Pulmonary artery endothelial cell (primary cell): ENCODE results near the gene PLXNA3. TPM values are rescaled to one million over a fixed set of nuclear protein-coding genes. Genes with fewer than 3 reads are reported as not detected.
"Not testable (repeated sequence)": the region's sequence is repeated elsewhere in the genome, so short reads cannot be mapped to it uniquely, and the experiment has no call there.

Experiments
- DNase-seq: peaks from one replicate; pipeline ENCODE4 v3.0.0-alpha.2; 2011; ENCODE audit warnings: low read depth, low spot score
- total RNA-seq: library from RNA; depleted of rRNA; stranded (reverse); fragments of >200 nt; gene quantifications from 2 replicates; pipeline ENCODE4 v1.2.3, GENCODE V29; 2014

PLXNA3 gene
- total RNA-seq, 1 donor from 2014 or later = 6.9 TPM

- DNase-seq = peak; percentile 51
Observed at GRCh38 chrX:154478728-154479622, 20.9 kb downstream of the PLXNA3 start, which contains the start of gene LAGE3. TSS of gene LAGE3 (minus strand) at chrX:154479281. CDS start at chrX:154478915, 366 bp downstream.

GRCh38 chrX:154481195-154481594 lies 23.1 kb downstream of the PLXNA3 start:
- DNase-seq = no peak

GRCh38 chrX:154481911-154482601 lies 24.0 kb downstream of the PLXNA3 start:
- DNase-seq = no peak

DNA sequence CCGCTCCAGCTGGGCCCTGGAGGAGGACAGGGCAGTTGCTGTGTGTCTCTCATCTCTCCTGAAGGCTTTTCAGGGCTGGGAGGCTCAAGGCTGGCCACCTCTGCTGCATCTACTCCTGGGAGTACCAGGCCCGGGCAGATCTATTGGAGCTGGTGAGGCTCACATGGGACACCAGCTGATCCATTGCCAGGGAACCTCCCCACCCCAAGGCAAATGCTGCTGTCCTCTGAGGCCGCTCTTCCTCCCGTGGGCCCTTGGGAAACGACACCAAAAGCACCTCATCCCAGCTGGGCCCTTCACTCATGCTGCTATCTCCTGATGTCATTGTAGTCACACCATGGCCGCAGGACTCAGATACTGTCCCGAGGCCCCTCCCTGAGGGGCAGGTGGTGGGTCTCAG lies 24.7 kb downstream of the PLXNA3 start:
- no peak for DNase-seq

DNA sequence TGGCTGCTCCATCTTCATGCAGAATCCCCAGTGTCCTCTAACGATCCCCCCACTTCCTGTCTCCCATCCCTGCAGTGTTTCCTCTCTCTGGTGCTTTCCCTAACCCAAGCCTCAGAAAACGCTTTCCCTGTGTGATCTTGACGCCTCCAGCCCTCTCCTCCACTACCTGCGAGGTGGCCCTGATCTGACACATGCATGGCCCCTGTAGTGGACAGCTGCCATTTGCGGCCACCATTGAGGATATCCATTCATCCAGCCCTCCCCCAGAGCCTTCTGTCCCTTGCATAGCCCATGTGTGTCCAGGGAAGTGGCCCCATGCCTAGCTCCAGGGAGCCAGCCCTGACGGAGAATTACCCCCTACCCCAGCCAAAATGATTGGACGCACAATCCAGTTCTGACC lies 25.2 kb downstream of the PLXNA3 start:
- no peak for DNase-seq

GRCh38 chrX:154484255-154485149 lies 26.4 kb downstream of the PLXNA3 start:
- no peak for DNase-seq

DNA sequence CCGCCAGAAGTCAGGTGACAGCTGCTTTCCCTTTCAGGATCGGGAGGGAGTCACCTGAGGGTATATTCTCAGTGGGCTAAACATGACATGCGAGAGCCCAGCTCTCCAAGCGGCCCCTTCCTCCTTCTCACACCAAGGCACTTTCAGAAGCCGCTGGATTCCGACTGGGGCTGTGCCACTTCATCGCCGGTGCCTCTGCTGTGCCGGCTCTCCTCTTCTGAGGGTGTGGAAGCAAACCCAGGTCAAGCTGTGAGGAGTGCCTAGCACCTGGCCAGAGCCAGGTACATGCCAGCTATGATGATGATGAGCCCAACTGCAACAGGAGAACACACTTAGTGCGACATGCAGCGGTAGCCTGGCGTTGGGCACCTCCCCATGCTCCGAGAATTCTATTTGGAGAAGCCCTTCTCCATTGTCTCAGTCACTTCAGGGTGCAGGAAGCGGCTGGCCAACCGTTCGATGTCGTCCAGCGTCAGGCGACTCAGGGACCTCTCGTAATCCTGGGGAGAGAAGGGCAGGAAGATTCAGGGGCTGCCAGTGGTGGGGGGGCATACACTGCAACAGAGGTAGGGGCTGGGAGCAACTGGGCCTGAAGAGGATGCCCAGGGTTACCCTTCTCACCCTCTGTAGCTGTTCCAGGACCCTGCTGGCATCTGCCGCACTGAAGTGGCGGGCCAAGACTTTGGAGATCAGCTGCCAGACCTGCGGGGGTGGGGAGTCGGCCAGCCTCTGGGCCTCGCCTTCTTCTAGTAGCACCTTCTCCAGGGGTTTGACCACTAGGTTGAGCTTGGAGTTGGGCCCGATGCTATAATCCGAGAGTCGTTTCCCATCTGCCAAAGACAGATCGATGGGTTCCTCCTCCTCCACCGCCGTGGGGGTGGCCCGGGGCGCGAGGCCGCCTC lies 27.3 kb downstream of the PLXNA3 start:
- no peak for DNase-seq

DNA sequence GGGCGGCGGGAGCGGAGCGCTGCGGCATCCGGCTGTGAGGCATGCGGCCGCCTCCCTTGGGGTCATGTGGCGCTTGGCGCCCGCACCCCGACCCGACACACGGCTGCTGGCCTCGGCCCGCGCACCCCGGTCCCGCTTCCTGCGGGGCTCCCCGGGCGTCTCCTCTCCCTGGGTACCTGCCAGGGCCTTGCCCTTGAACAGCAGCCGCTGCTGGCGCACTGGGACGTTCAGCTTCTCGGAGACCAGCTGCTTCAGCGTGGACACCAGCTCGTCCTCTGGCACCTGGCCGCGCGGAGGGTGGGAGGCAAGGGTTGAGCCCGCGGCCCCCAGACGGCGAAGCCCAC lies 27.9 kb downstream of the PLXNA3 start:
- DNase-seq = no peak

DNA sequence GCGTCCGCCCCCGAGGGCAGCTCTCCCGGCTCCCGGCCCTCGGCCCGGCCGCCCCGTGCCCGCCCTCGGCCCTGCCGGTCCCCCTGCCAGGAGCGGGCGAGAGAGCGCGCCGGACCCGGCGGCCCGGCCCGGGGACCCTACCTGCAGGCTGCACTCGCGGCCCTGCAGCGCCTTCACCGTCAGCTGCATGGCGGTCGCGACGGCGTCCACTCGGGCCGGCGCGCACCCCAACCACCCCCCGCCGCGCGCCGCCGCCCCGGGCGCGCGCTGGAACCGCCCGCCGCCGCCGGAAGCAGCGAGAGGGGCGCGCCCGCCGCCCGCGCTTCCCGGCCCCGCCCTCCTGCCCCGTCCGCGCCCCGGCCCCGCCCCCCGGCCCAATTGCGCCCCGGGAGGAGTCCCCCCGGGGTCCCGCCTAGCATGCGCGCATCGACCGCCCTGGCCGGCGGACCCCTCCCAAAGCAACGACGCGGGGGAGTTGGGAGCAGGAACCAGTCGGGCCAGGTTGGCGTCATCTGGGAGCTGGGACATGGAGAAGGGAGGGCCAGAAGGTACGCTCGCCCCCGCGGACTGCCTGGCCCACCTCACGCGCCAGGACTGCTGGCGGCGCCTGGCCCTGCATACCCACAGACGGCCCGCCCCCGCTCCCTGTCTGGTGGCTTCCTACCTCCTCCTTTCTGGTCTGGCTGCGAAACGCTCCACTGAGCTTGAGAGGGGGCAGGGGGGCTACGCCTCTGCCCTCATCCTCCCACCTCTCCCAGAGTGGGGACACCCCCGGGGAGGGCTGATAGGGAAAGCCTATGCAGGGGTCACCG lies 28.5 kb downstream of the PLXNA3 start, which contains the start of gene UBL4A:
UBL4A (minus strand) TSS at position 220 of the 812 bp plus-strand sequence; CDS start at position 189, 31 bp downstream.
- DNase-seq = no peak

- no peak for DNase-seq
Observed at GRCh38 chrX:154487518-154488290, 29.6 kb downstream of the PLXNA3 start.

GRCh38 chrX:154488336-154489075 lies 30.4 kb downstream of the PLXNA3 start:
- no peak for DNase-seq

- no peak for DNase-seq
Observed at GRCh38 chrX:154489182-154489581, 31.1 kb downstream of the PLXNA3 start.

GRCh38 chrX:154490021-154490413 lies 31.9 kb downstream of the PLXNA3 start:
- no peak for DNase-seq

- peak; percentile 73 for DNase-seq
Observed at GRCh38 chrX:154490414-154491083, 32.5 kb downstream of the PLXNA3 start, which contains the start of gene SLC10A3. TSS of gene SLC10A3 (minus strand) at chrX:154490629. CDS start at chrX:154488940, 1,689 bp downstream.

- no peak for DNase-seq
Observed at GRCh38 chrX:154494715-154495114, 36.6 kb downstream of the PLXNA3 start.

- no peak for DNase-seq
Observed at GRCh38 chrX:154495472-154495922, 37.4 kb downstream of the PLXNA3 start.

DNA sequence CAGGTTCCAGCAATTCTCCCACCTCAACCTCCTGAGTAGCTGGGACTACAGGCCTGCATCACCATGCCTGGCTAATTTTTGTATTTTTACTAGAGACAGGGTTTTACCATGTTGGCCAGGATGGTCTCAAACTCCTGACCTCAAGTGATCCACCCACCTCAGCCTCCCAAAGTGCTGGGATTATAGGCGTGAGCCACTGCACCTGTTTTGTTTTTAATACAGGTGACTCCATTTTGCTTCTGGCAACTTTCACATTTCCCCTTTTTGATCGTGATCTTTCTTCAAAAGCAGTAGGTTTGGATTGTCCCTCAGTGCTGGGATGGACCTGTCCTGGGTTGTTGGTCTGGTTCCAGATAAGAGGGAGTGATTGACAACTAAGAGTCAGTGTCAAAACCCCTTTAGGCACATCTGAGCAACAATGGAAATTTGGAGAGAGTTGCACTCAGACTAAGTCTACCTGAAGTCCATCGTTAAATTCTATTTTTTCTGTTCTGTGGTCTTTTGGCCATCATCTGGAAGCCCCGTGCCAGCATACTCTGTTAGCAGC lies 38.6 kb downstream of the PLXNA3 start:
- not testable (repeated sequence) for DNase-seq
